Measurements from ENCODE around the gene KIRREL2. TPM values are rescaled to one million over a fixed set of nuclear protein-coding genes. Genes with fewer than 3 reads are reported as not detected.
"Not testable (repeated sequence)": the region's sequence is repeated elsewhere in the genome, so short reads cannot be mapped to it uniquely, and the experiment has no call there.

The KIRREL2 gene
- total RNA-seq, 1 donor from 2014 or later, result not detected

DNA sequence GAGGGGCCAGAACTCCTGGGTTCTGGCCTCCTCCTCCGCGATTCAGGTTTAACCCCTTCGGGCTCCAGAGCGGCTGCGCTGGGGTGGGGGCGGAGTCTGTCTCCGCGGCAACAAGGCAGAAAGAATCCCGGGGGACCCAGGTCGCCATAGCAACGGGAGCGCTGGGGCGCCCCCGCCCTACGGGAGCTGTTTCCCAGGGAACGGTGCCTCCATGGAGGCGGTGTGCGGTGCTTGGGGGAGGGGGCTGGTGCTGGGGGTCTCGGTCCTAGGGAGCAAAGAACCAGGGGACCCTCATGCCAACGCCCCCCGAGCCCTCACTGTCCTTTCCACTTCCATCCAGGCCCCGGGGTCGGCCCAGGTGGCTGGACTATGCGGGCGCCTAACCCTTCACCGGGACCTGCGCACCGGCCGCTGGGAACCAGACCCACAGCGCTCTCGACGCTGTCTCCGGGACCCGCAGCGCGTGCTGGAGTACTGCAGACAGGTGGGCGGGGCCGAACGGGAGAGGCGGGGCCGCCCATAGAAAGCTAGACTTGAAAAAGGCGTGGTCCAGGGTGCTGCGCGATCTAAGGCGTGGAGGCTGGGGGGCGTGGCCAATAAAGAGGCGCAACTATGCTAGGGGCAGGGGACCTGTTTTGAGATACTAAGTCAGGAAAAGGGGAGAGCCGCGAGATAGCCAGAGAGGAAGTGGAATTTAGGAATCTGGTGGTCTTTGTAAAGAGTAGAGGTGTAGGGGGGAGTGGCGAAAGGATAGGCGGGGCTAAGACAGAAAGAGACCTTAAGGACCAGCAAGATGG is 12.8 kb downstream of the KIRREL2 start:
- DNase-seq (ENCODE audit: low spot score), result peak; percentile 62

GRCh38 chr19:35870124-35870736 is 13.5 kb downstream of the KIRREL2 start:
- not testable (repeated sequence) for DNase-seq (ENCODE audit: low spot score)

DNA sequence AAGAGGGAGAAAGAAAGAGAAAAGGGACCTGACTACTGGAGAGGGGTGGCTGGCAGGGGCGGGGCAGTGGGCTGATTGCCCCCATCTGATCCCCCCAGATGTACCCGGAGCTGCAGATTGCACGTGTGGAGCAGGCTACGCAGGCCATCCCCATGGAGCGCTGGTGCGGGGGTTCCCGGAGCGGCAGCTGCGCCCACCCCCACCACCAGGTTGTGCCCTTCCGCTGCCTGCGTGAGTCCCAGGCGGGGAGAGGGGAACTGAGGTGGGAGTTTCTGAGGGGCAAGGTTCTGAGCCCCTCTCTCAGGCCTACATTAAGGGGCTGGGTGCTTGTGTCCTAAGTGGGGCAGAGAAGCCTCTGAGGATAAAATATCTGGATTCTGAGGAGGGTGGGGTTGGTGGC is 14.1 kb downstream of the KIRREL2 start:
- no peak for DNase-seq (ENCODE audit: low spot score)

DNA sequence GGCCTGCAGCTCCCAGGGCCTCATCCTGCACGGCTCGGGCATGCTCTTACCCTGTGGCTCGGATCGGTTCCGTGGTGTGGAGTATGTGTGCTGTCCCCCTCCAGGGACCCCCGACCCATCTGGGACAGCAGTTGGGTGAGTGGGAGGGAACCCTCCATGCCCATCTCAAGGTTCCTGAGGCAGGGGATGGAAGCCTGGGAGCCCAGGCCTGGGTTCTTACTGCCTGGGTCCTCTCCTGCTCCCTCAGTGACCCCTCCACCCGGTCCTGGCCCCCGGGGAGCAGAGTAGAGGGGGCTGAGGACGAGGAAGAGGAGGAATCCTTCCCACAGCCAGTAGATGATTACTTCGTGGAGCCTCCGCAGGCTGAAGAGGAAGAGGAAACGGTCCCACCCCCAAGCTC is 14.9 kb downstream of the KIRREL2 start:
- DNase-seq (ENCODE audit: low spot score), result no peak

DNA sequence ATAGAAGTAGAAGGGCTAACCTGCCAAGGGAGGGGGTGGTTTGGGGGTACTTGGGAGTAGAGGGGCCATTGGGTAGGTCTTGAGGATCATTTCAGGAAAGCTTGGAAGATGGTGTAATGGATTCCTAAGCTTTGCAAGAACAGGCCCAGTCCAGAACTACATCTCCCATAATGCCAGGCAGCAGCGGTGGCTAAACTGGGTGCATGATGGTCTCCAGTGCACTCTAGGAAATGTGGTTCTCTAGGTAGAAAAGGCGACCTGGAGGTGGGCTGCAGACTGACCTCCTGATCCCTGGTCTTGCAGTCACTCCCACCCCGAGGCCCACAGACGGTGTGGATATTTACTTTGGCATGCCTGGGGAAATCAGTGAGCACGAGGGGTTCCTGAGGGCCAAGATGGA is 15.5 kb downstream of the KIRREL2 start:
- DNase-seq (ENCODE audit: low spot score), result no peak

- no peak for DNase-seq (ENCODE audit: low spot score)
Measured at GRCh38 chr19:35874392-35874930, 17.8 kb downstream of the KIRREL2 start.

DNA sequence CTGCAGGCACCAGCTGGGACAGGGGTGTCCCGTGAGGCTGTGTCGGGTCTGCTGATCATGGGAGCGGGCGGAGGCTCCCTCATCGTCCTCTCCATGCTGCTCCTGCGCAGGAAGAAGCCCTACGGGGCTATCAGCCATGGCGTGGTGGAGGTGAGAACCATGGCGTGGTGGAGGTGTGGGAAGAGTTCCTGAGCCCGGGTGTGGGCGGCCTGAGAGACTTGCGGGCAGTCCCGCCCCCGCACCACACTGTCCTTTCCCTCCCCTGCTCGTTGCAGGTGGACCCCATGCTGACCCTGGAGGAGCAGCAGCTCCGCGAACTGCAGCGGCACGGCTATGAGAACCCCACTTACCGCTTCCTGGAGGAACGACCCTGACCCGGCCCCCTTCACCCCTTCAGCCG is 22.4 kb downstream of the KIRREL2 start:
- DNase-seq (ENCODE audit: low spot score), result no peak

DNA sequence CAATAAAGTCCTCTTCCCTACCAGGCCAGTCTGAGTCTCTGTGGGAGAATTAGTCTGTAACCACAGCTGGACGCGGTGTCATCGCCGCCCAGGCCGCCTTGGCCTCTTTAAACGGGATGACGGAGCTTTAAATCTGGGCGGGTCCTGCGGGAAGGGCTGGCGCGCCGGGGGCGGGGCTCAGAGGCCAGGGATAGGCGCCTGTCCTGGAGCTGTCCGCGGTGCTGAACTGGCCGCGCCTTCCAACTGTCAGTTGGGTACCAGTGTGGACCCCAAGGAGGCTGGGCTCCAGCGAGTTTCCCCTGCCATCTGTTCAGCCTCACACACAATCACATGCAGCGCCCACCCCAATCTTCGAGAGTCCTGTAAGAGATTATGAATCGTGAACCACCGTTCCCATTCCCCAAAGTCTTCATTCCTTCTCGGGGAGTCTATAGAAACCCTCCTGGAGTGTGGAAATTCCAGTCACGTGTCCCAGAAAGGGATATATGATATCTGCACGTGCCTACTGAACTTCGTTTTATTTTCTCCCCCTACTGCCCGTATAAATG is 23.1 kb downstream of the KIRREL2 start:
- DNase-seq (ENCODE audit: low spot score), result peak; percentile 84

- peak; percentile 65 for DNase-seq (ENCODE audit: low spot score)
Measured at GRCh38 chr19:35882114-35882832, 25.6 kb downstream of the KIRREL2 start.

GRCh38 chr19:35883882-35884281 is 27.2 kb downstream of the KIRREL2 start:
- no peak for DNase-seq (ENCODE audit: low spot score)

DNA sequence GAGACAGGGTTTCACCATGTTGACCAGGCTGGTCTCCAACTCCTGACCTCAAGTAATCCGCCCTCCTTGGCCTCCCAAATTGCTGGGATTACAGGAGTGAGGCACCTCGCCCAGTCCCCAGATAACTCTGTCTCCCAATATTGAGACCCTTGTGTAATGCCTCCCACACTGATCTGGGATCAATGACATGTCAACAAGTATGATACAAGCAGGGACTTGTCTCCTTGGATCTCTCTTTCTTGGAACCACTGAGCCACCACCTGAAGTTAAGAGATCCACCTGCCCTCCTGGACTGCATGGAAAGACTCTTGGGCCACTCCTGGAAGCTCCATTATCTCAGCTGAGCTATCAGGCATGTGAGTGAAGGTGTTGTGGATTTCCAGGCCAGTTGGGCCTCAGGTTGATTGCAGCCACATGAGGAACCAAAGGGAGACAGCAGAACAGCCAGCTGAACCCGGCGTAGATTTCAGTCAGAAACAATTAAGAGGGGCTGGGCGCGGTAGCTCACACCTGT is 28.6 kb downstream of the KIRREL2 start:
- no peak for DNase-seq (ENCODE audit: low spot score)

- no peak for DNase-seq (ENCODE audit: low spot score)
Measured at GRCh38 chr19:35885904-35886303, 29.2 kb downstream of the KIRREL2 start.

DNA sequence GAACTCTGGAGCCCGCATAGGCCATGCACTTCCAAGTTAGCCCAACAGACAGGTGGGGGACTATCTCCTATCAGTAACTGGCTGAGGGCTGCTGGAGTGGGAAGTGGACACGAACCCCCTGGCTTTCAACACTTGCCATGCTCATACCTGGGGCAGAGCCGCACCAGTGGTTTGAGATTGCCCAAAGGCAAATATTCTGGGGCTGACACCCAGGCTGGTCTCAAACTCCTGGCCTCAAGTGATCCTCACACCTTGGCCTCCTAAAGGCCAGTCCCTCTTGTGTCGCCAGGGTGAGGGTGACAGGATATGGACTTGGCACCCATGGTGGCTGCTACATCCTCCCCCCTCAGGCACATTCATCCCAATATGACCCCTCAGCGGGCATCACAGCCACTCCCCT is 30.5 kb downstream of the KIRREL2 start:
- no peak for DNase-seq (ENCODE audit: low spot score)

DNA sequence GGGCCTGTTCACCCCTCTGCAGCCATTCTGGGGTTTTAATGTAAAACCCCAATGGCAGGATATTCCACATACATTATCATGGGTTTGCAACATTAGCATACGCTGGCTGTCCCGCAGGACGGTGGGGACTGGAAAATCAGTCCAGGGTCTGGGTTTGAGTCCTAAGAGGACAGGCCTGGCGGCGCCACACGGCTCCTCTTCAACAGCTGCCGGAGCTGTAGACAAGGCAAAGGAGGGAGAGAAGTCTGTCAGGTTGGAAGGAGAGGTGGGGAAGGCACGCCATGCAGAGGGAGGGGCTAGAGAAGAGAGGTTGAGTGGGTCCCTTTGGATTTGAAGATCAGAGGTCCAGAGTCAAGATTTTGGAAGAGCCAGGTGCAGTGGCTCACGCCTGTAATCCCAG is 31.7 kb downstream of the KIRREL2 start:
- no peak for DNase-seq (ENCODE audit: low spot score)

DNA sequence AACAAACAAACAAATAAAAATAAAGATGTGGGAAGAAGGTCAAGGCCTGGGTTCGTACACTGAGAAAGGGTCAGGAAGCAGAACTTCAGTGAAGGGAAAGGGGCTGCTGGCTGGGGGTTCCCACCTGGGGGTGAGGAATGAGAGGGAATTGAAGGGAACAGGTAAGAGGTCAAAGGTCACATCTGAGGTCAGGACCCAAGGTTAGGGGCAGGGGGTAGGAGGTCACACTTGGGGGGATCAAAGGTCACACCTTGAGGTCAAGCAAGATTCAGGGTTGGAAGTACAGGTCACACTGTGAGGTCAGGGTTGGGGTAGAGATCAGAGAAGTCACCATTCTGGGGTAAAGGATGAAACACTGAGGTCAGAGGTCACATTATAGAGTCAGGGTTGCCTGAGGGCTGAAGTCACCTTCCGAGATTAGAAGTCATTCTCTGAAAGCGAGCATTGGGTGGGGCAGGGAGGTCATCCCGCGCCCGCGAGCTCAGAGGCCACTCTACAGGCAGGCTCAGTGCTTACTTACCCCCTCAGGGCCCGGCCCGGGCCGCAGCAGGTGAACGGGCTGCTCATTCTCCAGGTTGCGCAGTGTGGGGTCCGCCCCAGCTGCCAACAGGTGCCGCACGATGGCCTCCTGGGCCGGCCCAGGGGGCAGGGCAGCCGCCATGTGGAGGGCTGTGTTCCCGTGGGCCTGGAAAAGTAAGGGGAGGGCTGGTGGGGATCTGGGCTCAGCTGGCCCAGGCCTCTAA is 32.8 kb downstream of the KIRREL2 start:
- no peak for DNase-seq (ENCODE audit: low spot score)

DNA sequence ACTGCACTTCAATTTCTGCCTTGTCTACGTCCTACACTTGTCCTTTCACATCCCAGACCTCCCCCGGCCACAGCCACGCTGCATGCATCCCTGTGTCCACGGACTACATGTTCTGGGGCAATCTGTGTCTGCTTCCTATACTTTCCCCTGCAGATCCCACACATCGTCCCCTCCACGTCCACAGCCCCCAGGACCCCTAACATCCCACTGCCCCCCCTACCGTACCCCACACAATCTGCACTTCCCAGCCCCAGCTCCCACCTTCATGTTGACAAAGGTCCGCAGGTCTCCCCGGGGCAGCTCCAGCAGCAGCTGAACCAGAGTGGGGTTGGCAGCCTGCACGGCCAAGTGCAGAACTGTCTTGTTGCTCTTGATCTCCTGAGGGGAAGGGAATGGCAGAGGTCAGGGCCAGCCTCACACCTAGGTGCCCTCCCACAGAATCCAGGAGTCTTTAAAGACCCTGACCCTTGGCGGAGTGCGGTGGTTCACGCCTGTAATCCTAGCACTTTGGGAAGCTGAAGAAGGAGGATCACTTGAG is 33.5 kb downstream of the KIRREL2 start:
- no peak for DNase-seq (ENCODE audit: low spot score)

DNA sequence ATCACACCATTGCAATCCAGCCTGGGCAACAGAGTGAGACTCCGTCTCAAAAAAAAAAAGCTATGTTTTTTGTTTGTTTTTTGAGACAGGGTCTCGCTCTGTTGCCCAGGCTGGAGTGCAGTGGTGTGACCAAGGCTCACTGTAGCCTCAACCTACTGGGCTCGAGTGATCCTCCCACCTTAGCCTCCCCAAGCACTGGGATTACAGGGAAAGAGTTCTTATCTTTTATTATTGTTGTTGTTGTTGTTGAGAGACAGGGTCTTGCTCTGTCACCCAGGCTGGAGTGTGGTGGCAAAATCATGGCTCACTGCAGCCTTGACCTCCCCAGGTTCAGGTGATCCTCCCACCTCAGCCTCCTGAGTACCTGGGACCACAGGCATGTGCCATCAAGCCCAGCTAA is 35.1 kb downstream of the KIRREL2 start:
- not testable (repeated sequence) for DNase-seq (ENCODE audit: low spot score)

GRCh38 chr19:35894342-35894741 is 37.6 kb downstream of the KIRREL2 start:
- no peak for DNase-seq (ENCODE audit: low spot score)

- no peak for DNase-seq (ENCODE audit: low spot score)
Measured at GRCh38 chr19:35895911-35896642, 39.4 kb downstream of the KIRREL2 start.

- no peak for DNase-seq (ENCODE audit: low spot score)
Measured at GRCh38 chr19:35896643-35897040, 39.9 kb downstream of the KIRREL2 start.

Measured in ureter (tissue), 1 donor.